Fibroblast of pulmonary artery (primary cell): ENCODE results near the gene TTLL5.

Source experiments
- DNase-seq: peaks from one replicate; pipeline ENCODE4 v3.0.0-alpha.2; 2010; ENCODE audit warnings: low read depth
- H3K4me3 ChIP-seq: replicated peaks from 2 replicates; pipeline ENCODE4 v1.5.1; 2011; ENCODE audit warnings: low read depth, mild to moderate bottlenecking, control low read depth, low read length, moderate library complexity
- CTCF ChIP-seq: IDR thresholded peaks from 2 replicates; pipeline ENCODE4 v1.5.1; 2011; ENCODE audit warnings: mild to moderate bottlenecking, control low read depth, low read length, inconsistent platforms; ENCODE audit errors: missing control alignments

Gene TTLL5

GRCh38 chr14:75831952-75832351 lies 170.9 kb downstream of the TTLL5 start:
- peak; percentile 31 for DNase-seq
- no peak overlapping the region for H3K4me3 ChIP-seq
- no peak for TF ChIP-seq CTCF

GRCh38 chr14:75832621-75833297 lies 171.7 kb downstream of the TTLL5 start:
- H3K4me3 ChIP-seq = no peak overlapping the region
- TF ChIP-seq CTCF = no peak
- peak; percentile 61 for DNase-seq

GRCh38 chr14:75833326-75834020 lies 172.4 kb downstream of the TTLL5 start:
- H3K4me3 ChIP-seq = no peak overlapping the region
- TF ChIP-seq CTCF = no peak
- DNase-seq = no peak

GRCh38 chr14:75835156-75835725 lies 174.2 kb downstream of the TTLL5 start:
- no peak for TF ChIP-seq CTCF
- no peak for DNase-seq

GRCh38 chr14:75835737-75836136 lies 174.7 kb downstream of the TTLL5 start:
- TF ChIP-seq CTCF = no peak
- no peak overlapping the region for H3K4me3 ChIP-seq
- DNase-seq = no peak

More at GRCh38 chr14:75835156-75835725, 174.2 kb downstream of the TTLL5 start:
- no peak overlapping the region for H3K4me3 ChIP-seq

GRCh38 chr14:75837151-75837787 lies 176.2 kb downstream of the TTLL5 start:
- TF ChIP-seq CTCF = no peak
- DNase-seq = no peak
- no peak overlapping the region for H3K4me3 ChIP-seq
